ENCODE results near the gene ASZ1. TPM values are rescaled to one million over a fixed set of nuclear protein-coding genes. Genes with fewer than 3 reads are reported as not detected.

ASZ1 gene
- total RNA-seq, 1 experiment from 2014 or later = not detected

- Histone ChIP-seq H3K23ac (ENCODE audit: insufficient read length, low read depth, low read length) (no peak overlapping the region), H2BK120ac (ENCODE audit: low read depth, low read length, poor library complexity, severe bottlenecking) (no peak overlapping the region), H4K5ac (ENCODE audit: insufficient read length, low read depth, low read length) (no peak overlapping the region), H3K9ac (ENCODE audit: extremely low read depth, insufficient read length, low read length) (no peak overlapping the region), H2AFZ (ENCODE audit: low read length) (no peak overlapping the region), H3K14ac (ENCODE audit: insufficient read depth, low read length) (no peak overlapping the region), H2BK15ac (ENCODE audit: low read depth, low read length) (no peak overlapping the region), H3K27me3 (ENCODE audit: insufficient read depth, low read length) (no peaks in the 10 kb centered on the region), H4K91ac (ENCODE audit: insufficient read length, low read depth, low read length) (no peak overlapping the region), H4K8ac (replicated peaks; ENCODE audit: insufficient read length, low read depth, low read length) (no peak overlapping the region), H3K9me3 (ENCODE audit: control insufficient read depth, low read depth, low read length) (no peaks in the 10 kb centered on the region), H3K4me1 (ENCODE audit: insufficient read depth, low read length) (no peaks in the 10 kb centered on the region), H2BK12ac (ENCODE audit: insufficient read length, low read depth, low read length) (no peak overlapping the region), H3K79me2 (ENCODE audit: insufficient read depth, low read length) (no peaks in the 10 kb centered on the region), H4K20me1 (ENCODE audit: control insufficient read depth, insufficient read depth, insufficient read length) (no peaks in the 10 kb centered on the region), H3K4ac (ENCODE audit: low read depth, low read length) (no peak overlapping the region), H3T11ph (ENCODE audit: low read length) (no peak overlapping the region), H3K23me2 (ENCODE audit: insufficient read length, low read depth, low read length, poor library complexity, severe bottlenecking) (no peaks in the 10 kb centered on the region), H2AK5ac (ENCODE audit: insufficient read length, low read length) (no peak overlapping the region), H3K18ac (ENCODE audit: insufficient read length, low read depth, low read length) (no peak overlapping the region), H2BK5ac (ENCODE audit: insufficient read length, low read length) (no peak overlapping the region), H3K4me2 (ENCODE audit: insufficient read depth, insufficient read length, low read length) (no peak overlapping the region), H3K79me1 (ENCODE audit: insufficient read depth, low read depth, low read length, poor library complexity, severe bottlenecking) (no peaks in the 10 kb centered on the region), H3K56ac (ENCODE audit: insufficient read length, low read depth, low read length) (no peak overlapping the region), H3K27ac (ENCODE audit: insufficient read length, low read depth, low read length) (no peak overlapping the region), H2BK20ac (ENCODE audit: low read depth, low read length, poor library complexity, severe bottlenecking) (no peak overlapping the region)
- Mint-ChIP-seq H3K9me3 (peaks cover 5% of the 10 kb centered on the region in 2 experiments; a peak in 4 of 5 replicates), H3K27me3 (ENCODE audit: low read depth) (no peaks in the 10 kb centered on the region), H3K27ac (no peak overlapping the region), H3K36me3 (ENCODE audit: insufficient read depth in 1 of 3, low read depth in 3 of 3) (peaks cover 0 to 5% (median 3%) of the 10 kb centered on the region in 3 experiments; a peak in 5 of 7 replicates), H3K4me3 (no peak overlapping the region), H3K4me1 (no peaks in the 10 kb centered on the region)
- WGBS (ENCODE audit: extremely low coverage, insufficient read length, low lambda C conversion rate) = no CpG with 5 or more reads among the region's 1 CpG
- DNase-seq = no peak
- no peak for TF ChIP-seq CTCF (conservative IDR thresholded peaks at IDR 0.05)
Observed at GRCh38 chr7:117445206-117445605, 17.9 kb upstream of the ASZ1 start.
